Measurements from ENCODE around the gene UVRAG.

- TF ChIP-seq YY1 (IDR thresholded peaks at IDR 0.05; ENCODE audit: insufficient read depth, insufficient read length) (no peak), SUZ12 (IDR thresholded peaks at IDR 0.05; ENCODE audit: extremely low read depth, insufficient read depth, insufficient read length) (no peak), ZNF274 (IDR thresholded peaks at IDR 0.05; ENCODE audit: low read depth, low read length) (no peak)
Observed at GRCh38 chr11:75840522-75840921, 25.5 kb downstream of the UVRAG start.
